ENCODE data around the gene NHS.

NHS gene

GRCh38 chrX:17628976-17629375, 254.0 kb downstream of the NHS start:
- no peak for DNase-seq

- DNase-seq, result no peak
These were observed 254.5 kb downstream of the NHS start for GRCh38 chrX:17629519-17629918.

- no peak for DNase-seq
These were observed 256.6 kb downstream of the NHS start for GRCh38 chrX:17631647-17632046.

GRCh38 chrX:17632942-17633341, 257.9 kb downstream of the NHS start:
- DNase-seq, result no peak

- DNase-seq, result no peak
These were observed 258.5 kb downstream of the NHS start for GRCh38 chrX:17633546-17633945.

- no peak for DNase-seq
These were observed 259.7 kb downstream of the NHS start for GRCh38 chrX:17634542-17635207.

- peak; percentile 15 for DNase-seq
These were observed 260.2 kb downstream of the NHS start for GRCh38 chrX:17635231-17635630.

GRCh38 chrX:17637235-17637634, 262.2 kb downstream of the NHS start:
- no peak for DNase-seq

- no peak for DNase-seq
These were observed 263.7 kb downstream of the NHS start for GRCh38 chrX:17638731-17639130.

GRCh38 chrX:17642891-17643290, 267.9 kb downstream of the NHS start:
- DNase-seq, result no peak

GRCh38 chrX:17643528-17643927, 268.5 kb downstream of the NHS start:
- DNase-seq, result no peak

GRCh38 chrX:17644001-17644400, 269.0 kb downstream of the NHS start:
- no peak for DNase-seq

- DNase-seq, result no peak
These were observed 279.1 kb downstream of the NHS start for GRCh38 chrX:17654116-17654515.

GRCh38 chrX:17655211-17656034, 280.4 kb downstream of the NHS start:
- DNase-seq, result no peak

GRCh38 chrX:17656035-17656418, 281.0 kb downstream of the NHS start:
- no peak for DNase-seq

GRCh38 chrX:17656556-17656955, 281.6 kb downstream of the NHS start:
- DNase-seq, result no peak

GRCh38 chrX:17662391-17662790, 287.4 kb downstream of the NHS start:
- DNase-seq, result no peak

- DNase-seq, result no peak
These were observed 293.9 kb downstream of the NHS start for GRCh38 chrX:17668929-17669328.

GRCh38 chrX:17669458-17669857, 294.5 kb downstream of the NHS start:
- DNase-seq, result no peak

- DNase-seq, result no peak
These were observed 294.9 kb downstream of the NHS start for GRCh38 chrX:17669891-17670290.

- no peak for DNase-seq
These were observed 295.9 kb downstream of the NHS start for GRCh38 chrX:17670874-17671273.

GRCh38 chrX:17674601-17675000, 299.6 kb downstream of the NHS start:
- no peak for DNase-seq

GRCh38 chrX:17679261-17679660, 304.3 kb downstream of the NHS start:
- no peak for DNase-seq

GRCh38 chrX:17679820-17680219, 304.8 kb downstream of the NHS start:
- DNase-seq, result no peak

All from fibroblast of skin of abdomen (primary cell).